ENCODE data around the gene WFIKKN1.

WFIKKN1 gene

DNA sequence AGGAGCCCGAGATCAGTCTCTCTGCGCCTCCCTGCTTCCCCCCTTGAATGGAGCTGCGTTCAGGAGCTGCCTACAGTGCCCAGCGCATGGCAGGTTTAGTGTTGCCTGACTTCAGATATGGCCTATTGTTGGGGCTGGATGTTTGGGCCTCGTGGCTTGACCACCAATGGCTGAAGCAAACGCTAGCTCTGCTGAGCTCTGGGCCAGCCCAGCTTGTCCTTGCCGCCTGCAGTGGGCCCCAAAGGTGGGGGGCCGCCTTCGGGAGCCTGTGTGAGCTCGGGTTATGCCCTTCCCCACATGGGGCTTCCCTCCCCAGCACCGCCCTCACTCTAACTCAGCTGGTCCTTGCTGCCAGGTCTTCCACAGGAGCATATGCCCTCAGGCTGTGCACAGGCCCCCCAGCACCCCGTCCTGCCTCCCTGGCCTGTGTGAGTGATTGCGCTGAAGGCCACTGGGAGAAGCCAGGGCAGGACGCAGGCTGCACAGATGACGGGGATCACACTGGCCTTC, 7.3 kb downstream of the WFIKKN1 start:
- no peak for DNase-seq

DNA sequence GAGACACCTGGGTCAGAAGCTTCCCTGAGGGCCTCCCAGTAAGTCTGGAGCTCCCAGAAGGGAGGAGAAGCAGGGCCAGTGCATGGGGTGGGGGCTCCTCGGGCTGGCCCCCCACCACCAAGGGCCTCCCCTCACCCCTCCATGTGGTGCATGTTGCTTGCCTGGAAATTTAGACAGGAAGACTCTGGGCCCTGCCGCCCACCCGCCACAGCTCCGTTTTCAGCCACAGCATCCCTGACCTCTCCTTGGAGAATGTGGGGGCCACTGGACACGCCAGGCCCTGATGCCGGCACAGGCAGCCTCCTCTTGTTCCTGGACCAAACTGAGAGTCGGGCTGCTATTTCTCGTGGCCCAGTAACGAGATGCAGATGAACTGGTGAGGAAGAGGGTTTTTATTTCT, 8.1 kb downstream of the WFIKKN1 start:
- DNase-seq = no peak

DNA sequence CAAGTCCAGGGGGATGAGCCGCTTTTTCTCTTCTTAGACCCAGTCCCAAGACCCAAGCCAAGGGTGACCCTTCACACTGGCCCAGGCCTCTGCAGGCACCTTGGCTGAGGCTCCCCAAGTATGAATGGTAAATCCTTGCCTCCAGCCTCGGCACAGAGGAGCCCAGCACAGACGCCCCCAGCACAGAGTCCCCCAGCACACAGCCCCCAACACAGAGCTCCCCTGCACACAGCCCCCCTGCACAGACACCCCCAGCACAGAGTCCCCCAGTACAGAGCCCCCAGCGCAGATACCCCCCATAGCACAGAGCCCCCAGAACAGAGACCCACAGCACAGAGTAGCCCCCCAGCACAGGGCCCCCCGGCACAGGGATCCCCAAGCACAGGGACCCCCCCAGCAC, 9.8 kb downstream of the WFIKKN1 start:
- DNase-seq = no peak

DNA sequence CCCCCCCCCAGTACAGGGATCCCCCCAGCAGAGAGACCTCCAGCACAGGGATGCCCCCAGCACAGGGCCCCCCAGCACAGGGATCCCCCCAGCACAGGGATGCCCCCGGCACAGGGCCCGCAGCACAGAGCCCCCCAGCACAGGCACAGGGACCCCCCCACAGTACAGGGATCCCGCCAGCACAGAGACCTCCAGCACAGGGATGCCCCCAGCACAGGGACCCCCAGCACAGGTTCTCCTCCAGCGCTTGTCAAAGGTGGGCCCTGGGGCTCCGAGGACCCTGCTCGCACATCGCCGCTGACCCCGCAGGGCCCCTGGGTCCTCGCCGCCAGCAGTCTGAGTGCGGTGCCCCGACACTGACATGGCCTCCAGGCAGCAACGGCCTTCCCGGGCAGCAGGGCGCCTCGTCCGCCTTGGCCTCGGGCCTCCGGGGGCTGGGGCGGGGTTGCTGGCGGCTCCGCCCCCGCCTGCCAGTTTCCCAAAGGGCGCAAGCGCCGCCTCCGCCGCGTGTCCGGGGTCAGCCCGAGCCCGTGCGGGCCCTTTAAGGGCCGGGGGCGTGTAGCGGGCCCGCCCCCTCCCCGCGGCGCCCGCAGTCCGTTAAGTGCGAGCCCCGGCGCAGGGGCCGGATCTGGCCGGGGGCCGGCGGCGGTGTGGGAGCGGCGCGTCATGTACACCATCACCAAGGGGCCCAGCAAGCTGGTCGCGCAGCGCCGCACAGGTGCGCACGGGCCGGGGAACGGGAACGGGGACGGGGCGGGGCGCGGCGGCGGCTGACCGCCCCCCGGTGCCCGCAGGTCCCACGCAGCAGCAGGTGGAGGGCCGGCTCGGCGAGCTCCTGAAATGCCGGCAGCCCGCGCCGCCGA, 10.8 kb downstream of the WFIKKN1 start, which contains the start of gene MCRIP2:
TSS of gene MCRIP2 (plus strand) at position 503 of the 863 bp plus-strand sequence. CDS start at position 667, 164 bp downstream.
- no peak for DNase-seq

DNA sequence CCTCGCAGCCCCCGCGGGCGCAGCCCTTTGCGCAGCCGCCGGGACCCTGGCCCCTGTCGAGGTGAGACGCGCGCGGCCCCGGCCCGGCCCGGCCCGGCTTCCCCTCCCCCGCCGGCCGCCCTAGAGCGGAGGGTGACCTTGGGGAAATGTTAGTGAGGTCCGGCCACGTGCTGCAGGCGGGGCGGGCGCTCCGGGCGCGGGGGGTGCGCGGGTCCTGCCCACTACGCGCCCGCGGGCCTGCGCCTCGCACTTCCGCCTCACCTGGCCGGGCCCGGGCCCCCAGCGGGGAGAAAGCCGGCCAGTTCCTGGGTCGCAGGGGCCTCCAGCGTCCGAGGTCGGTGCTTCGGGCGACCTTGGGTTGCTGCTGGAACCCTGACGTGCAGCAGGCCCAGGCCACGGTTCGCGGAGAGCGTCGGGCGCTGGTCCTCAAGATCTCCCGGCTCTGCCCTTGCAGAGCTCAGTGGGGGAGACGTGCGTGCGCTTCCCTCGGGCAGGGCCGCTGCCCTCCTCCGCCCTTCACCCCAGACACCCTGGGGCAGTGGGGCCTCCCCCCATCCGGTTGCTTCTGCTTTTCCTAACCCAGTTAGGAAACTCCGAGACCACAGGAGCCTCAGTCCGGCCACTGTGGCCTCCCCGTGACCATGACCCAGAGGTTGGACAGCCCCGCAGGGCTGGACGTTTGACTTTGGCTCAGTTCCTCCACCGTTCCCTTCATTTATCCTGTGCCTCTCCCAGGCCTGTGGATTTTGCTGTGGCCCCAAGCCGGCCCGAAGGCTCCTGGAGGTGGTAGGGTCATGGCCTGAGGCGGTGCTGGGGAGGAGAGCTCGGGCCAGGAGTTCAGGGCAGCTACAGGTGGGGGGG, 11.6 kb downstream of the WFIKKN1 start:
- DNase-seq = no peak

DNA sequence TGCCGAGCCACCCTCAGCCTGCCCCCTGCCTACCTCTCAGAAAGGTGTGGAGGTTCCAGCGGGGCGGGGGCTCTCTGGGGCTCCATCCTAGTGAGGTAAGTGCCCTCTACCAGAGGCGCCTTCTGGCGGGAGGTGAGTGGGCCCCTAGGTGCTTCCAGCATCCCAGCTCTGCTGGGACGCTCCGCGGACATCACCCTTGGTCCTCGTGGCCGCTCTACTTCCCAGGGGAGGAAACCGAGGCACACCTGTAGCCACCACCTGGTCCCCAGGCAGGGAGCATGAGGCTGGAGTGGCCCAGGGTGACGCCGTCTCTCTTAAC, 12.2 kb downstream of the WFIKKN1 start:
- no peak for DNase-seq

DNA sequence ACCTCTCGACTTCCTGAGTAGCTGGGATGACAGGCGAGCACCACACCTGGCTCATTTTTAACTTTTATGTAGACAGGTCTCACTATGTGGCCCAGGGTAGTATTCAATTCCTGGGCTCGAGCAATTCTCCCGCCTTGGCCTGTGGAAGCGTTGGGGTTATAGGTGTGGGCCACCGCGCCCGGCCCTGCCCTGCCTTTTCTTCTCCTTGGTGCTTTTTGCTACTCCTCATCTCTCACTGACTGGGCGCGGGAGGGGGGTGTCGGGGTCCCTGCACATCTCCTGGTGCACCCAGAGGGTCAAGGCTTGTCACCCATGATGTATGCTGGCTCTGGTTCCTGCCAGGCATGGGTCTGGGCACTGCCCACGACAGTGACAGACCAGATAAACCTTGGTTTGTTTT, 13.8 kb downstream of the WFIKKN1 start:
- no peak for DNase-seq

DNA sequence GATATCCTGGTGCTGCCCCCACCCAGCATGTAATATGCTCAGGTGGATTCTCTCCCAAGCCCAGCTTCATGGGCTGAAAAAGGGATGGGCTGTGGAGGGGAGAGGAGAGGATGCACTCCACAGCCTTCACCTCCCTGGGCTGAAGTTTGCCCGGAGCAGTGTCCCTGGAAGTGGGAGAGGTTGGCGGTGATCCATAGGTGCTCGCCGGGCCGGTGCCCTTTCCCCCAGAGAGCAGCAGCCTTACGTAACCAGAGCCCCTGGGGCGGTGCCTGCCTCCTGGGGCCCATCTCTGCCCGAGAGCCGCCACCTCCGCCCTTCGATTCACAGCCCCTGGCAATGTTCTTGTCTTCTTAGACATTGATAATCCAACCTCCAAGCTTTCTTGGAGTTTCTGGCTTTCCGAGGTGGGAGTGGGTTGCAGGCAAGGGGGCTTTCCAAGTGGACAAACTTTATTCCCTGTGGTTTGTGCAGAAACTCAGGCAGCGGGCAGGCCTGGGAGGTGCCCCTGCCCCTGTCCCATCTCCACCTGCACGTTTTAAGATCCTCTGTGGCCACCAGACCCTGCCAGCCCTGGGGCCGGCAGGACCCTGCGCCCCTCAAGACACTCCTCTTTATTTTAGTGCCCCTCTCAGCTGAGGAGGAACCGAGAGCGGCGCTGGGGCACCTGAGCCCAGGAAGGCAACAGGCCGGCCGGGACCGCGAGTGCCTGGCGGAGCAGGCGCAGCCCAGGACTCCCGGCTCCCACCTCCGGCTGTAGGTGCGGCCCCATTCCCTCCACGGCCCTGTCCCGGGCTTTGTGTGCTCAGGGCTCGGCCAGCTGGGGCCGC, 15.3 kb downstream of the WFIKKN1 start:
- DNase-seq = no peak

DNA sequence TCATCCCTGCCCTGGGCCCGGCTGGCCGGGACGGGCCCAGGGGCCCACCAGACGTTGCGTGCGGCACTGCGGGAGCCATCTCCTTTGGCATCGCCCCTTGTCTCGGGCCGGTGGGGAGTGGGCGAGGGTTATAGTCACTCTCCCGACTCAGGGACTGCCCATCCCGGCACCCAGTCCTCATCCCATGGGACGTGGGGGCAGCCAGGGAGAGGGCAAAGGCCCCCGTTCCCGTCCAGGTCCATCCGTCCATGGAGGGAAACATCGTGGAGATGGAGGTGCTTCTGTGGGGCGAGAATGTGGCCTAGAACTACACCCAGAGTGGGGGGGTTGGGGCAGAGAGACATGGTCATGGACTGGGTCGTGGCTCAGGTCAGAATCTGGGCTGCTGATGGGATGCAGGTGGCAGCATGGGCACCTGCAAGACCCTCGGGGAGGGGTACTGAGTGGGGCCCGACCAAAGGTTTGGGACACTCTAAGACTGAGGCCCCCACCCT, 15.9 kb downstream of the WFIKKN1 start:
- no peak for DNase-seq

DNA sequence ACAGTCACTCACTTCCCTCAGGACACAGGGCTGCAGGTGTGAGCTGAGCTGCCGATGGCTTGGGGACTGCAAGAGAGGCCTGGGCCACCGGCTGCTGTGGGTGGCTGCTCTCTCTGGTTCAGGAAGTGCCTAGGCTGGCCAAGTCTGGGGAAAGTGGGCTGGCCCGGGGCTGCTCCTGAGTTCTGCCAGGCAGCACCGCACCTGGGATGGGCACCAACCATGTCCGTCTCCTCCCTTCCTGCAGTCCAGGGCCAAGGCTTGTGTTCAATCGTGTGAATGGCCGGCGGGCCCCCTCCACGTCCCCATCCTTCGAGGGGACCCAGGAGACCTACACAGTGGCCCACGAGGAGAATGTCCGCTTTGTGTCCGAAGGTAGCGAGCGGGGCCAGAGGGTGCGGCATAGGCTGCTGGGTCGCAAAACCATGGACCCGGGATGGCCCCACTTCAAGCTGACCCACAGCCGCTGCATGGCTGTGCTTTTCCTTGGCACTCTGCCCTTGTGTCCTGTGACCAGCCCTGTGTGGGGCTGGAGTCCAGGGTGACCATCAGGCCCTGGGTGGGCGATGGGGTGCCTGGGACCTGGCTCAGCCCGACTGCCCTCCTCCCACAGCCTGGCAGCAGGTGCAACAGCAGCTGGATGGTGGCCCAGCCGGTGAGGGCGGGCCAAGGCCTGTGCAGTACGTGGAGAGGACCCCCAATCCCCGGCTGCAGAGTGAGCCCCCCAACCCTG, 16.6 kb downstream of the WFIKKN1 start:
- no peak for DNase-seq

DNA sequence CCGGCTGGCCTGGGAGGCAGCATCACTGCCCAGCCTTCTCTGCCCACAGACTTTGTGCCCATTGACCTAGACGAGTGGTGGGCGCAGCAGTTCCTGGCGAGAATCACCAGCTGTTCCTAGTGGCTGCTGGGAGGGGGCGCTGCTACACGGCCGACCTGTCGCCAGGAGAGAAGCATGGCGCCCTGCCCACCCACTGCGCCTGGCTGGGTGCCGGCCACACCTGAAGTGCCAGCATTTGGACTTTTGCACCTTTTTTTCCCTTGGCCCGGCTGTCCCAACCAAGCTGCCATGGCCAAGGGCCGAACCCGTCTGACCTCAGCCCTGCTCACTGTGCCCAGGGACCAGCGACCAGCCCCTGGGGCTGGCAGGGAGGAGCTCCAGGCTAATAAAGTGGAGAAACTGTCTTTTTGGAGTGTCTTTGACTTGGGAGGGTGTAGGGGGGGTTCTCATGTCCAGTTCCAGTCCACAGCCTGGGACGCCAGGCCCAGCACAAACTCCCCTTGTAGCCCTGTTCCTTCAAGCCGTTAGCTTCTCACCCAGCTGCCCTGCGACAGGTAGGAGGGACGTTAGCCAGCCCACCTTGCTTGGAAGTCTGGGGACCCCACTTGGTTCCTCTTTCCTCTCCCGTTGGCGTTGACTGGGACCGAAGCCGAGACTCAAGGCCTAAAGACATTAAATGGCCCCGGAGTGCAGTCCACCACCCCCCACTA, 17.4 kb downstream of the WFIKKN1 start:
- DNase-seq = no peak

DNA sequence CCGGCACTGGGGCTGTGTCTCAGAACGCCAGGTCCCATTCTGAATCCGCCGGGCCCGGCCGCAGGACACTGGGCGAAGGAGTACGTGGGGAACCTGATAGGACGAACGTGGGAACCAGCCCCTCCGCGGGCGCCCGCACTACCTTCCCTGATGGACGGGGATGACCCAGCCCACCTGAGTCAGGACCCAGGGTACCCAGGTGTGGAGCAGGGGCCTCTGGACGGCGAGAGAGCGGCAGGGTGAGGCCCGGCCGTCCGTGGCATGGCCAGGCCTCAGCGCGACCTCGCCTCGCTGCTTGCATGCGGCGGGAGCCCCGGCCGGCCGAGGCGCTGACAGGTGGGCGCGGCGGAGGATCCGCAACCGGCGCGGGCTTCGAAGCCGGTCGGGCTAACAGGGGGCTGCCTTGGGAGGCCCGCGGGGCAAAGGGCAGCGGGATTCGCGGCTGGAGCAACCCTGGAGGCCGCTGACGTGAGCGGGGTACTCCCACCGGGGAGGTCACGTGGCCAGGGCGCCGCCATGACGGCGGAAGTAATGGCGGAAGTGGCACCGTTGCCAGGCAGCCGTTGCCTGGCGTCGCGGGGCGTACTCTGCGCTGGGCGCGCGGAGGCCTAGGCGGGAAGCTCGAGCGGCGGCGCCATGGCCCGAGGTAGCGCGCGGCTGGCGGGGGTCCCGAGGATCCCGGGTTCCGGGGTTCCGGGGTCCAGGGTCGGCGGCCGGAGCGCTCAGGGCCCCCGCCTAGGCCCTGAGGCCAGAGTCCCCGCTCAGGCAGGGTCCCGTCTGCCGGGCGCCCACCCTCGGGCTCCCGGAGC, 18.2 kb downstream of the WFIKKN1 start, which contains the start of gene WDR90:
TSS of gene WDR90 (plus strand) at position 585 of the 809 bp plus-strand sequence. CDS start at position 637, 52 bp downstream.
- DNase-seq = peak; percentile 42

DNA sequence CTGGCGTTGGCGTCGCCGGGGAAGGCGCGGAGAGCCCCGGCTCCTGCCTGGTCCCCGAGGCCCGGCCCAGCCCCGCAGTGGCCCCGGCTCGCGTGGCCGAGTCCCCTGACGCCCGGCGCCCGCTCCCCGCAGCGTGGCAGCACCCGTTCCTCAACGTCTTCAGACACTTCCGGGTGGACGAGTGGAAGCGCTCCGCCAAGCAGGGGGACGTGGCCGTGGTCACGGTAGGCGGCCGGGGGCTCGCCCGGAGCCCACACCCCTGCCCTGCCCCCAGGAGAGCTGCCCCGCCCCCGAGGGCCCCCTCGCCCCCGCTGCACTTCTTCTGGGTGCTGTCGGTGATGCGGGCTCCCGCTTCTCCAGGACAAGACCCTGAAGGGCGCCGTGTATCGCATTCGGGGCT, 18.8 kb downstream of the WFIKKN1 start:
- no peak for DNase-seq

DNA sequence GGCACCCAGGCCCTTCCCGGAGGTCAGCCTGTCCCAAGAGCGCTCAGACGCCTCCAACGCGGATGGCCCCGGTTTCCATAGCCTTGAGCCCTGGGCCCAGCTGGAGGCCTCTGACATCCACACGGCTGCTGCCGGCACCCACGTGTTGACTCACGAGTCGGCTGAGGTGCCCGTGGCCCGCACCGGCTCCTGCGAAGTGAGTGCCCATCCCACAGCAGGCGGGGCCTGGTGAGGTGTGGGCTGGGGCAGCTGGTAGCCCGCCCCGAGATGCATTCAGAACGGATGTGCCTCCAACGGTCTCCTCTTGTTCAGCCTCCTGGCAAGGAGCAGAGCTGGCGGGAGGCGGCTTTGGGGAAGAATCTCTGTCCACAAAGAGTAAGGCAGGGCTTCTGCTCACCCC, 21.1 kb downstream of the WFIKKN1 start:
- DNase-seq = no peak

DNA sequence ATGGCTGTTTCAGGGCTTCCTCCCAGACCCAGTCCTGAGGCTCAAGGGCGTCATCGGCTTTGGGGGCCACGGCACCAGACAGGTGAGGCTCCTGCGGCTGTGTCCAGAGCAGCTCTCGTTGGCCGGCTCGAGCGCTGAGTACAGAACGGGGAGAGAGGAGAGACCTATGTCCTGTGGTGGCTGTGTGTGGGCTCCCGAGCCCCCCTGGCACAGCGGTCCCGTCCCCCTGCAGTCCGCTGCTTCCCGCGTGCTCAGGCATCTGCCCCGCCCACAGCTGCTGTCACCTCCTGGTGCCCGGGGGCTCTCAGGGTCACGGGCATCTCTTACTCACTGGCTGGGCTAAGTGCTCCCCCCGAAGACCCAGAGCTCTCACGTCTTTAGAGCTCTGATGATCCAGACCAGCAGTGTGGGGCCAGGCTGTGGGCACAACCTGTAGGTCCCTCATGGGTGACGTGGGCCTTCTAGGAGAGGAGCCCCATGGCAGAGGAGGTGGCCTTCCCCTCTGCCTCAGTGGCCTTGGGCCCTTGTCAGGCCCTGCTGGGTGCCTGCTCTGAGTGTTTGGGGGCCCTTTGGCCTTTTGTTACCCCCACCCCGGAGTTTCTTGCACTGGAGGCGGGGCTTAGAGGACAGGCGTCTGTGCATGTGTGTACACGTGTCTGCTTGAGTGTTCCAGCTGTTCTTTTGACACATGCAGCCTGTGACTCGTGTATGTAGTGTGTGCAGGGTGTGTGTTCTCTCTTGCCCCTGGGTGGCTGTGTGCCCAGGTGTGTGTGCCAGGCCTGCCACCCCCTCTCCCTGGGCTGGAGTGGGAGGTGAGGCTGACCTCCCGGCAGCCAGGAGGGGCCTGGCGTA, 21.9 kb downstream of the WFIKKN1 start:
- DNase-seq = no peak

DNA sequence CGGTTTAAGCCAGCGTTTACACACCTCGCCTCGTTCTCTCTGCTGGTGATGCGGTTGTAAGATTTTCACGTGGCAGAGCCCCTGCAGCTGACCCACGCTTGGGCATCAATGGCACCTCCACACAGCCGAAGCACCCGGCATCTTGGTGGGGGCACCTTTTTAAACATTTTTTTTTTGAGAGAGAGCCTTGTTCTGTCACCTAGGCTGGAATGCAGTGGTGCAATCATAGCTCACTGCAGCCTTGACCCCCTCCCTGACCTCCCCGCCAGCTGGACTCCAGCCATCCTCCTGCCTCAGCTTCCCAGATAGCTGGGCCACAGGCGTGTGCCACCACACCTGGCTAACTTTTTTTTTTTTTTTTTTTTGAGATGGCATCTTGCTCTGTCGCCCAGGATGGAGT, 23.2 kb downstream of the WFIKKN1 start:
- DNase-seq = no peak

DNA sequence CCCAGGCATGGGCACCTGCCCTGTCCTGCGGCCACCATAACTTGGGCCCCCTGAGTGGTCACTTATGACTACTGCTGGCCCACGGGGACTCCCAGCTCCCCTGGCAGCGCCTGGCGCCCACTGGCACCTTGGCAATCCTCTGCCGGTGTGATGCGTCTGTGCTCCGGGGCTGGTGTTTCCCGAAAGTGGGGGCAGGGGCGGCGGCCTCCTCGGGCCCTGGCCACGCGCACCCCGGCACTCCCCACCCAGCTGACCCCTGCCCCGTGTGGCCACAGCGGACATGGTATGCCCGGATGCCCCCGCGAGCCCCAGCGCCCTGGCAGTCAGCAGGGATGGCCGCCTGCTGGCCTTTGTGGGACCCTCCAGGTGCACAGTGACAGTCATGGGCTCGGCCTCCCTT, 26.7 kb downstream of the WFIKKN1 start:
- DNase-seq = no peak

DNA sequence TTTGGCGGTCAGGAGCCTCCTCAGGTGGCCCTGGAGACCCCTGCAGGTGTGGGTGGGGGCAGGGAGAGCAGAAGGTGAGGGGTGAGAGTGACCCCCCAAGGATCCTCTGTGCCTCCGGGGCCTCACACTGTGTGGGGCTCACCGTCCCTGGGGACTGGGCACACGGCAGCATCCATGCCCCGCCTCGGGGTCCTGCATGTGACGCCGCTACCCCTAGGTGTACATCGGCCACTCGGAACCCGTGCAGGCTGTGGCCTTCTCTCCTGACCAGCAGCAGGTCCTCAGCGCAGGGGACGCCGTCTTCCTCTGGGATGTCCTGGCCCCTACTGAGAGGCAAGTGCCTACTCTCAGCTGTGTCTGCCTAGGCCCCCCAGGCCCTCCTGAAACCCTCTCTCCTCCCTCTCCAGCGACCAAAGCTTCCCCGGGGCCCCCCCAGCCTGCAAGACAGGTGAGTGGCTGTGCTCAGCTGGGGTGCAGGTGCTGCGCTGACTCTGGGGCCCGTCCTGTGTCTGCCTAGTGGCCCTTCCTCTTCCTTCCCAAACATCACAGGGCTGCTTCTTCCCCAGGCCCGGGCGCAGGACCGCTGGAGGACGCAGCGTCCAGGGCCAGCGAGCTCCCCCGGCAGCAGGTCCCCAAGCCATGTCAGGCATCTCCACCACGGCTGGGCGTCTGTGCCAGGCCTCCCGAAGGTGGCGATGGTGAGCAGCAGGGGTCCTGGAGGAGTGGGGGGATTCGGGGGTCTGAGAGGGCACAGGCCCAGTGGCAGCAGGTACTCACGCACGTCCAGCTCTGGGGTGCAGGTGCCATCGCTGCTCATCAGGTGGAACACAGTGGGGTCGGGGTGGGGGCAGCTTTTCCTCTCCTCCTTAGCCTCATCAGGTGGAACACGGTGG, 28.1 kb downstream of the WFIKKN1 start:
- DNase-seq = no peak

Data from NCI-H1436 treated with DMSO at 0.1 percent for 48 hours (cell line).